GM12891 (cell line): ENCODE measurements around the gene ZNF627.
A peak's percentile ranks its signal among the peaks of the same experiment; 100 is the strongest.
"Not testable (repeated sequence)": the region's sequence is repeated elsewhere in the genome, so short reads cannot be mapped to it uniquely, and the experiment has no call there.

Experiments used
- DNase-seq: peaks from one replicate; pipeline ENCODE4 v3.0.0; 2011; ENCODE audit warnings: low spot score; ENCODE audit not compliant: insufficient read length
- FAIRE-seq: peaks from 2 replicates; lab custom pipeline; 2011; peaks lifted over from hg19 to GRCh38; lab: Jason Lieb, UNC
- PAX5 ChIP-seq: IDR thresholded peaks from 2 replicates; pipeline ENCODE4 v1.6.1; 2011; ENCODE audit warnings: low read length, moderate library complexity, mild to moderate bottlenecking; ENCODE audit not compliant: insufficient read depth, severe bottlenecking
- POLR2A ChIP-seq: IDR thresholded peaks from 2 replicates; pipeline ENCODE4 v1.6.1; 2011; ENCODE audit warnings: low read depth, low read length, control low read depth
- POLR2AphosphoS5 ChIP-seq: IDR thresholded peaks from 2 replicates; pipeline ENCODE4 v1.6.1; 2011; ENCODE audit warnings: low read depth, low read length, control low read depth
- POU2F2 ChIP-seq: IDR thresholded peaks from 2 replicates; pipeline ENCODE4 v1.6.1; 2011; ENCODE audit warnings: low read depth, mild to moderate bottlenecking, control low read depth, low read length, moderate library complexity
- SPI1 ChIP-seq: IDR thresholded peaks from 2 replicates; pipeline ENCODE4 v1.6.1; 2011; ENCODE audit warnings: low read depth, low read length, control low read depth
- TAF1 ChIP-seq: IDR thresholded peaks from 2 replicates; pipeline ENCODE4 v1.6.1; 2011; ENCODE audit warnings: low read depth, low read length, control low read depth

ZNF627 gene

DNA sequence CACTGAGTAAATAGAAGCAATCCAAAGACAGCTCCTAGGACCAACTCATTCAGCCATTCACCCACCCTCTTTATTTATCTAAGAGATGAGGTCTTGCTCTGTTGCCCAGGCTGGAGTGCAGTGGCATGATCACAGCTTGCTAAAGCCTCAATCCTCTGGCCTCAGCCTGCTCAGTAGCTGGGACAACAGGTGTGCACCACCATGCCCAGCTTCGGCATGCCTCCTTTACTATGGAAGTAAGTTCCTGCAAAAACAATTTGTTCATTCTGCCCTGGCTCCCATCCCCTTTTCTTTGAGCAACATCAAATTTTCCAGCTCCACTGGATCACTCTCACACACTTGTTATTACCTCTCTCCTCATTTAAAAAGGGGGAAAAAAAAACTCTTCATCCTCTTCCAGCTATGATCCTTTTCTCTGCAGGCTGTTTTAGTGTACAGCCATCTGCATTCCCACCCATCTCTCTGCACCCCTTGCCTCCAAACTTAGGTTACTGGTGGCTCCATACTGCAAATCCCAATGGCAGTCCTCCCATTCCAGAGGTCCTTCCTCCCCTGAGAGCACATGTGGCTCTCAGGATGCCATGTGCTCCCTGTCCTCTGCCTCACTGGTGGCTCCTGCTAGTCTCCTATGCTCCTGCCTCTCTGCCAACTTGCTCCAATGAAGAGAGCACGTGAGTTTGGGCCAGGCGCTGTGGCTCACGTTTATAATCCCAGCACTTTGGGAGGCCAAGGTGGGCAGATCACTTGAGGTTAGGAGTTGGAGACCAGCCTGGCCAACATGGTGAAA is 40.5 kb upstream of the ZNF627 start:
- DNase-seq, result no peak
- TF ChIP-seq PAX5 (no peak), TAF1 (no peak), SPI1 (no peak), POLR2AphosphoS5 (no peak), POLR2A (no peak), POU2F2 (no peak)
- FAIRE-seq, result no peak

DNA sequence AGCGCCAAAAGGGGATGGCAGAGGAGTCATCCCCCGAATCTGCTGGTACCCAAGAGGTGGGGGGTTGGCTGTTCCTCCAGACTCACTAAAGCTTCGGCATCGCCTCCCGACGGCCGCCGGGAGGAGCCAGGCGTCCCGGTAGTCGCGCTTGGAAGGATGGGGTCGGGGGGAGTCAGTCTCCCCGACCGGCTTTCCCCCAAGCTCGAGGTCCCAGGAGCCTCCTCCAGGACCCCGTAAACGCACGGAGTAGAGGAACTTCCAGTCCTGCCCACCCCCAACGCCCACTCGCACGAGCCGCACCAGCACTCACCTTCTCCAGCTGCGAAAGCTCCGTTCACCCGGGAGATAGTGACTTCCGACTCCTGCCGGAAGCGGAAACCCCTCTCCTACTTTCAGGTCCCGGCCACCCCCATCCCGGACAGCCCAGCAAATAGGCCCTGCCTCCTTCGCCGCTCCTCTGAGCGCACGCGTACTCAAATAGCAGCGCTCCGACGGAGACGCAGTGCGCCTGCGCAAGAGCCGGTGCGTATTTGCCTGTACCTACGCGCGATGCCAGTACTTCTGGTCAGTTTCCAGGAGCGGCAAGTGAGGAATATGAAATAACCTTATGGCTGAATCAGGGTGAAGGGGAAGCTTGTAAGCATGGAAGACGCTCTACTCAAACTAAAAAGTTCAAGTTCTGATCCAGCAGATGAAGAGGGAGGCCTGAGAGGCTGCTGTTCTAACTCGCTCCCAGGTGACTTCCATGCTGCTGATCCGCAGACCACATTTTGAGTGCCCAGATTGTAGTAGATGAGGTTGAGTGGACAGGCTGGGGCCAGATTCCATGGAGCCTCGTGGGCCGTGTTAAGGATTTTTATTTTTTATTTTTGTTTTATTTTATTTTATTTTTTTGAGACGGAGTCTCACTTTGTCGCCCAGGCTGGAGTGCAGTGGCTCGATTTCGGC is 38.1 kb upstream of the ZNF627 start, which contains the start of gene ELOF1:
ELOF1 (minus strand) TSS at position 350 of the 948 bp plus-strand sequence. CDS start 4,883 bp downstream, outside the sequence.
- peak; percentile 98 for FAIRE-seq
- peak; percentile 86 for TF ChIP-seq POLR2A
- TF ChIP-seq POU2F2, result peak; percentile 79; the same call in 1 of the 2 replicates
- TF ChIP-seq PAX5, result no peak
- TF ChIP-seq POLR2AphosphoS5, result peak; percentile 87
- 0 out of 2 replicates have a peak, but pooled peaks have one; percentile 49 for TF ChIP-seq TAF1
- peak; percentile 91 for DNase-seq

DNA sequence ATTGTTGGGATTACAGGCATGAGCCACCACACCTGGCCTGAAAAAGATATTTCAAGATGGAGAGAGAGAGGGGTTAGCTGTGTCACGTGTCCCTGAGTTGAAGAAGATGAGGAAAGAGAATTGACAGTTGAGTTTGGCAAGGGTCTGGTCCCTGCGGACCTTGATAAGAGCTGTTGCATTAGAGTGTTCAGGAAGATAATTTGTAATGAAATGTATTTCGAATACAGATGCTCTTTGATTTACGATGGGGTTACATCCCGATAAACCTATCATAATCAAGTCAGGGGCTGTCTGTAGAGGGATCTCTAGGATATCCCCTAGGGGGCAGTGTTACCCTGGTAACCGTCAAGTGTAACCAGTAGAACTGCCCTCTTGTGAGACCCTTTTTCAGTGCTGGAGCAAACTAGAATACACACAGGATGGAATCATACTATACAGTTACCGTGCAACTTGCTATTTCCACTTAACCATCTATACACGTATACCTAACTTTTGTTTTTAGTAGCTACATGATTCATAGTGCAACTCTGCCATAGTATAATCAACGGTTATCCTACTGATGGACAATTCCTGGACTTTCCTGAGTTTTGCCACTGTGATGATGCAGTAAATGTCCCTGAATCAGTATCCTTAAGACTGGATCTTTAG is 36.8 kb upstream of the ZNF627 start:
- peak; percentile 88 for FAIRE-seq
- TF ChIP-seq POLR2A (0 out of 2 replicates have a peak, but pooled peaks have one; percentile 23), POU2F2 (no peak), TAF1 (no peak), PAX5 (peak; percentile 77)
- DNase-seq, result no peak

DNA sequence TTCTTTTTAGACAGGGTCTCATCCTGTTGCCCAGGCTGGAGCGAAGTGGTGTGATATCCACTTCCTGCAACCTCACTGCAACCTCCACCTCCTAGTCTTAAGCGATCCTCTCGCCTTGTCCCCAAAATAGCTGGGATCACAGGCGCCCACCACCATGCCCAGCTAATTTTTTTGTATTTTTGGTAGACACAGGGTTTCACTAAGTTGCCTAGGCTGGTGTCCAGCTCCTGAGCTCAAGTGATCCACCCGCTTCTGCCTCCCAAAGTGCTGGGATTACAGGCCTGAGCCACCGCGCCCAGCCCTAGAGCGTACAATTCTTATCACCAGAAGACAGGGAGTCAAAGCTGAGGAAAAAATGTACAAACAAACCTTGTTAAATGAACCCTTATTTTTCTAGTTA is 33.8 kb upstream of the ZNF627 start:
- DNase-seq (no peak), FAIRE-seq (no peak)
- TF ChIP-seq POU2F2, result no peak
- no peak for TF ChIP-seq PAX5
- no peak for TF ChIP-seq SPI1
- TF ChIP-seq POLR2A, result no peak
- no peak for TF ChIP-seq TAF1
- no peak for TF ChIP-seq POLR2AphosphoS5

DNA sequence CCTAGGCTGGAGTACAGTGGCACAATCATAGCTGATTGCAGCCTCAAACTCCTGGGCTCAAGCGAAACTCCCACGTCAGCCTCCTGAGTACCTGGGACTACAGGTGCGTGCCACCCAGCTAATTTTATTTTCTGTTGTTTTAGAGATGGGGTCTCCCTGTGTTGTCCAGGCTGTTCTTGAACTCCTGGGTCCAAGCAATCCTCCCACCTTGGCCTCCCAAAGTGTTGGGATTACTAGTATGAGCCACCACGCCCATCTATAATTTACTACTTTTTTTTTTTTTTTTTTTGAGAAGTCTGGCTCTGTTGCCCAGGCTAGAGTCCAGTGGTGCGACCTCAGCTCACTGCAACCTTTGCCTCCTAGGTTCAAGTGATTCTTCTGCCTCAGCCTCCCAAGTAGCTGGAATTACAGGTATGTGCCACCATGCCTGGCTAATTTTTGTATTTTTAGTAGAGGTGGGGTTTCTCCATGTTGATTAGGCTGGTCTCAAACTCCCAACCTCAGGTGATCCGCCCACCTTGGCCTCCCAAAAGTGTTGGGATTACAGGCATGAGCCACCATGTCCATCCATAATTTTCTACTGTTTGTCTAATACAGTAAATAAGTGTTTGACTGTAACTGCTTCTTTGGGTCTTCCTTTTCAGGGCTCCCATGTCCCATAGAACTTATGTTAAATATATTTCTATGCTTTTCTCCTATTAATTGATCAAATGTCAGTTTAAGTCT is 33.0 kb upstream of the ZNF627 start:
- FAIRE-seq, DNase-seq: not testable (repeated sequence)

DNA sequence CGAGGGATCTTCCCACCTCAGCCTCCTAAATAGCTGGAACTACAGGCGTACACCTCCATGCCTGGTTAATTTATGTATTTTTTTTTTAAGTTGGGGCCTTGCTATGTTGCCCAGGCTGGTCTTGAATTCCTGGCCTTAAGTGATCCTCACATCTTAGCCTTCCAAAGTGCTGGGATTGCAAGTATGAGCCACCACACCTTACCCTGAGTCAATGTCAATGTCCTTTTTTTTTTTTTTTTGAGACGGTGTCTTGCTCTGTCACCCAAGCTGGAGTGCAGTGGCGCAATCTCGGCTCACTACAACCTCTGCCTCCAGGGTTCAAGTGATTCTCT is 31.7 kb upstream of the ZNF627 start:
- DNase-seq, result not testable (repeated sequence)

DNA sequence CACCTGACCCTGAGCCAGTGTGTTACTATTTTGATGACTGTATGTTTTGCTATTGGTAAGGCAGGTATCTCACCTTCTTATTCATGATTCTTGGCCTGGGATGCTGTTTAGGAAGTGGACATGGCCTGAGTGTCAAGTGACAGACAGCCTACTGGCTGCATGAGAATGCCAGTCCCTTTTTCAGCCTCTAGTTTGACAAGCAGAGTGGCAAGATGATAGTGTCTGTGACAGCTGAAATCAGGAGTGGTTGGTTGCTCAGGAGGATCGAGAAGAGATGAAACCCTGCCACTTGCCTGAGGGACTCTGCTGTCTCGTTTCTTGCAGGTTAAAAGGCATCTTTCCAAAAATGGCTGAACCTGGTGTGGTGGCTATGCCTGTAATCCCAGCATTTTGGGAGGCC is 31.1 kb upstream of the ZNF627 start:
- TF ChIP-seq POLR2A, result no peak
- no peak for TF ChIP-seq PAX5
- no peak for TF ChIP-seq POU2F2
- TF ChIP-seq POLR2AphosphoS5, result no peak
- TF ChIP-seq TAF1, result no peak
- no peak for TF ChIP-seq SPI1
- DNase-seq (no peak), FAIRE-seq (peak; percentile 50)

More for the DNA sequence above, 31.7 kb upstream of the ZNF627 start:
- FAIRE-seq, result not testable (repeated sequence)

DNA sequence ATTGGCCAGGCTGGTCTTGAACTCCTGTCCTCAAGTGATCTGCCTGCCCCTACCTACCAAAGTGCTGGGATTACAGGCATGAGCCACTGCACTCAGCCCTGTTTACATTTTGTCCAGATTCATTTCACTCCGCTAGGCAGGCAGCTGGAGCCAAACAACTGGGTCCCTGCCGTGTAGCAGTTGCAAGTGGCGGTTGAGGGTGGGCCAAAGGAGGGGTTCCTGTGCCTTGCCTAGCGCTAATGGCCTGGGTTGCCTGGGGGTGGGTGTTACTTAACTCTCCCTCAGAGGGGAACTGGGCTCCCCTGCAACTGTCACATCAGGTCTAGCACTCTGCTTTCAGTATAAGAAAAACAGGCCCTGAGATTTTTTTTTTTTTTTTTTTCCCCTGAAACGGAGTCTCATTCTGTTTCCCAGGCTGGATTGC is 27.2 kb upstream of the ZNF627 start:
- TF ChIP-seq SPI1 (peak; percentile 56), TAF1 (no peak)
- no peak for FAIRE-seq
- DNase-seq, result no peak

DNA sequence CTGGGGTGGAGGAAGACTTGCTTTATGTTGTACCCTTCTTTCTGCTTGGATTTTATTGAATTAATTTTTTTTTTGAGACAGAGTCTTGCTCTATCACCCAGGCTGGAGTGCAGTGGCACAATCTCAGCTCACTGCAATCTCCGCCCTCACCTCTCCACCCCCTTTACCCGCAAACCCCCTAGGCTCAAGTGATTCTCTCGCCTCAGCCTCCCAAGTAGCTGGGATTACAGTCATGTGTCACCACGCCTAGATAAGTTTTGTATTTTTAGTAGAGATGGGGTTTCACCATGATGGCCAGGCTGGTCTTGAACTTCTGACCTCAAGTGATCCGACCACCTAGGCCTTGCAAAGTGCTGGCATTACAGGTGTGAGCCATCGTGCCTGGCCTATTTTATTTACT is 23.9 kb upstream of the ZNF627 start:
- DNase-seq, result not testable (repeated sequence)
- peak; percentile 26 for FAIRE-seq

DNA sequence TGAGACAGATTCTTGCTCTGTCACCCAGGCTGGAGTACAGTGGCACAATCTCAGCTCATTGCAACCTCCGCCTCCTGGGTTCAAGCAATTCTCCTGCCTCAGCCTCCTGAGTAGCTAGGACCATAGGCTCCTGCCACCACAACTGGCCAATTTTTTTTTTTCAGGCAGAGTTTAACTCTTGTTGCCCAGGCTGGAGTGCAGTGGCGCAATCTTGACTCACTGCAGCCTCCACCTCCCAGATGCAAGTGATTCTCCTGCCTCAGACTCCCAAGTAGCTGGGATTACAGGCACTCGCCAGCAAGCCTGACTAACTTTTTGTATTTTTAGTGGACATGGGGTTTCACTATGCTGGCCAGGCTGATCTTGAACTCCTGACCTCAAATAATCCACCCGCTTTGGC is 23.5 kb upstream of the ZNF627 start:
- not testable (repeated sequence) for FAIRE-seq, DNase-seq
